PC-9 (cell line): ENCODE measurements around the gene IRF9. TPM values are rescaled to one million over a fixed set of nuclear protein-coding genes. Genes with fewer than 3 reads are reported as not detected.
A peak's percentile ranks its signal among the peaks of the same experiment; 100 is the strongest.

Experiments used
- BruUV-seq: library from RNA; stranded (reverse); fragments of 400-500 nt; replicated peaks from 2 replicates; lab custom pipeline; 2021; lab: Mats Ljungman, UMichigan
- CTCF ChIA-PET: fragments of 300-600 bp; sonication (Branson Sonifier 250); formaldehyde crosslinking; loops from one replicate; lab custom pipeline; 2022; ENCODE audit warnings: antibody characterized with exemption; lab: Charles Lee
- POLR2A ChIA-PET: fragments of 300-600 bp; sonication (Branson Sonifier 250); formaldehyde crosslinking; loops from one replicate; lab custom pipeline; 2022; ENCODE audit warnings: antibody characterized with exemption; ENCODE audit not compliant: unreplicated experiment; lab: Charles Lee
- DNase-seq, 2 experiments: peaks; one replicate each; pipeline versions ENCODE4 v3.0.0 to v3.0.0-alpha.2; 2015 to 2022; ENCODE audit warnings: mixed read lengths in 1 of 2
- H2AFZ ChIP-seq: fragments of 200-600 bp; sonication (generic); 2 replicates; pipeline ENCODE4 v1.8.1; 2017; ENCODE audit warnings: antibody characterized with exemption
- H3F3A ChIP-seq: fragments of 200-600 bp; sonication (generic); 2 replicates; pipeline ENCODE4 v1.8.1; 2017; ENCODE audit warnings: antibody characterized with exemption, mild to moderate bottlenecking, low read depth; ENCODE audit not compliant: insufficient read depth
- H3K27ac ChIP-seq: fragments of 200-600 bp; sonication (generic); 2 replicates; pipeline ENCODE4 v1.6.1; 2016; ENCODE audit warnings: mixed run types
- H3K27me3 ChIP-seq: fragments of 200-600 bp; sonication (generic); 2 replicates; pipeline ENCODE4 v1.6.1; 2016; ENCODE audit warnings: low read depth, mixed run types; ENCODE audit not compliant: insufficient read depth
- H3K36me3 ChIP-seq: fragments of 200-600 bp; sonication (generic); 2 replicates; pipeline ENCODE4 v1.6.1; 2016; ENCODE audit warnings: low read depth, mixed run types
- H3K4me1 ChIP-seq: fragments of 200-600 bp; sonication (generic); replicated peaks from 2 replicates; pipeline ENCODE4 v1.6.1; 2016; ENCODE audit warnings: mixed run types; ENCODE audit not compliant: insufficient read depth
- H3K4me2 ChIP-seq: fragments of 200-600 bp; sonication (generic); 2 replicates; pipeline ENCODE4 v1.6.1; 2017; ENCODE audit warnings: mixed run types
- H3K4me3 ChIP-seq: fragments of 200-600 bp; sonication (generic); 2 replicates; pipeline ENCODE4 v1.6.1; 2016; ENCODE audit warnings: mixed run types
- H3K79me2 ChIP-seq: fragments of 200-600 bp; sonication (generic); 2 replicates; pipeline ENCODE4 v1.6.1; 2017; ENCODE audit warnings: low read depth, mixed run types
- H3K9me2 ChIP-seq: fragments of 200-600 bp; sonication (generic); 2 replicates; pipeline ENCODE4 v1.8.1; 2017; ENCODE audit warnings: mild to moderate bottlenecking; ENCODE audit not compliant: insufficient read depth
- H3K9me3 ChIP-seq: fragments of 200-600 bp; sonication (generic); 2 replicates; pipeline ENCODE4 v1.8.1; 2016; ENCODE audit warnings: low read depth; ENCODE audit not compliant: insufficient read depth
- H4K20me1 ChIP-seq: fragments of 200-600 bp; sonication (generic); 2 replicates; pipeline ENCODE4 v1.8.1; 2017; ENCODE audit not compliant: insufficient read depth
- EZH2 ChIP-seq: fragments of 200-600 bp; sonication (generic); IDR thresholded peaks from 2 replicates; pipeline ENCODE4 v1.8.0; 2017; ENCODE audit warnings: antibody characterized with exemption, low read depth
- intact Hi-C: fragments of 100-400 bp; cut with micrococcal nuclease; formaldehyde crosslinking; loops from one replicate; pipeline ENCODE4 v1.10.0; 2022; ENCODE audit not compliant: unreplicated experiment
- total RNA-seq: library from RNA; stranded (reverse); gene quantifications from 2 replicates; pipeline ENCODE4 v1.2.3, GENCODE V29; 2021
- TF ChIP-seq, protein P1 (sequence below): fragments of 200-600 bp; sonication (generic); conservative IDR thresholded peaks from 2 replicates; pipeline ENCODE4 v1.6.1; 2017; ENCODE audit warnings: mixed run types, antibody characterized with exemption, mild to moderate bottlenecking, moderate library complexity

Gene IRF9
- total RNA-seq, 1 experiment from 2014 or later: 21.4 TPM

- no peak overlapping the region for H3K27ac ChIP-seq
- no peaks in the 10 kb centered on the region for H3K9me3 ChIP-seq
- peaks cover 20% of the 10 kb centered on the region for H3K4me1 ChIP-seq
- intact Hi-C loops: no loop called here
- H3K9me2 ChIP-seq: no peaks in the 10 kb centered on the region
- no peak for DNase-seq
- peaks cover 14% of the 10 kb centered on the region for H3F3A ChIP-seq
- no peak overlapping the region; the same call in 1 of the 2 replicates for H3K4me2 ChIP-seq
- H3K4me3 ChIP-seq: no peak overlapping the region
- no peak overlapping the region for H2AFZ ChIP-seq
- POLR2A ChIA-PET: interaction anchor here (0.6 to 0.8 kb wide), 3 partner anchors 8 to 294 kb away, joined by 4 to 5 read pairs (median 5); partner anchors contain the start of gene TM9SF1
- H4K20me1 ChIP-seq: no peaks in the 10 kb centered on the region
- no peak for TF ChIP-seq EZH2
- TF ChIP-seq, protein P1, sequence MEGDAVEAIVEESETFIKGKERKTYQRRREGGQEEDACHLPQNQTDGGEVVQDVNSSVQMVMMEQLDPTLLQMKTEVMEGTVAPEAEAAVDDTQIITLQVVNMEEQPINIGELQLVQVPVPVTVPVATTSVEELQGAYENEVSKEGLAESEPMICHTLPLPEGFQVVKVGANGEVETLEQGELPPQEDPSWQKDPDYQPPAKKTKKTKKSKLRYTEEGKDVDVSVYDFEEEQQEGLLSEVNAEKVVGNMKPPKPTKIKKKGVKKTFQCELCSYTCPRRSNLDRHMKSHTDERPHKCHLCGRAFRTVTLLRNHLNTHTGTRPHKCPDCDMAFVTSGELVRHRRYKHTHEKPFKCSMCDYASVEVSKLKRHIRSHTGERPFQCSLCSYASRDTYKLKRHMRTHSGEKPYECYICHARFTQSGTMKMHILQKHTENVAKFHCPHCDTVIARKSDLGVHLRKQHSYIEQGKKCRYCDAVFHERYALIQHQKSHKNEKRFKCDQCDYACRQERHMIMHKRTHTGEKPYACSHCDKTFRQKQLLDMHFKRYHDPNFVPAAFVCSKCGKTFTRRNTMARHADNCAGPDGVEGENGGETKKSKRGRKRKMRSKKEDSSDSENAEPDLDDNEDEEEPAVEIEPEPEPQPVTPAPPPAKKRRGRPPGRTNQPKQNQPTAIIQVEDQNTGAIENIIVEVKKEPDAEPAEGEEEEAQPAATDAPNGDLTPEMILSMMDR: no peak
- H3K79me2 ChIP-seq: peaks cover 21% of the 10 kb centered on the region
- no peaks in the 10 kb centered on the region for H3K36me3 ChIP-seq
- no peaks in the 10 kb centered on the region for H3K27me3 ChIP-seq
- BruUV-seq: no TSS peak
- CTCF ChIA-PET: no interaction called here
Measured at GRCh38 chr14:24137529-24138395, 23.3 kb upstream of the IRF9 start.

DNA sequence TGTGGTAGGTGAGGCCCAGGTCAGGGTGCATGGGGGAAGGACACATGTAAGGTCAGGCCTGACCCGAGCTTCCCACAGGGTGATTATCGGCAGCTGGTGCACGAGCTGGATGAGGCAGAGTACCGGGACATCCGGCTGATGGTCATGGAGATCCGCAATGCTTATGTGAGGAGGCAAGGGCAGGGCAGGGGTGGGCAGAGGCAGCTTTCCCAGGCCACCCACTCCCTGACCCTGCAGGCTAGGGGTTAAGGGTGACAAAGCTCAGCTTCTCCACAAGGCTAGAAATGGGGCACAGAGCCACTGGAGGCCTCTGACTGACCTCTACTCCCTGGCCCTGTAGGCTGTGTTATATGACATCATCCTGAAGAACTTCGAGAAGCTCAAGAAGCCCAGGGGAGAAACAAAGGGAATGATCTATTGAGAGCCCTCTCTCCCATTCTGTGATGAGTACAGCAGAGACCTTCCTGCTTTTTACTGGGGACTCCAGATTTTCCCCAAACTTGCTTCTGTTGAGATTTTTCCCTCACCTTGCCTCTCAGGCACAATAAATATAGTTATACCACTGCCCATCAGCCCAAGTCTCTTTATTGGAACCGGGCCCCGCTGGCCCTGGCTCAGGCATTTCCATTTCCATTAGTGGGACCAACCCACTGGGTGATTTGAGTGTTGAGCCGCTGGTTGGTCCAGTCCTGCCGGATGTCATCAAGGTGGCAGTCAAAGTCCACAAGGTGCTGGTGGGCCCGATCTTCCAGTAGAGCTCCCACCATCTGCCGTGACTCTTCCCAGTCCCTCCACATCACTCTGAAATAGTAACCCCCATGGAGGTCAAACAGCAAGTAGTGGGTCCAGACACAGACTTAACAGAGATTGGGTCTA, 22.4 kb upstream of the IRF9 start:
- no peak overlapping the region for H3K4me3 ChIP-seq
- H3K9me2 ChIP-seq: no peaks in the 10 kb centered on the region
- no peaks in the 10 kb centered on the region for H3K9me3 ChIP-seq
- ChIA-PET CTCF (no interaction called here), POLR2A (no interaction called here)
- H3K27ac ChIP-seq: no peak overlapping the region
- peaks cover 21% of the 10 kb centered on the region for H3K79me2 ChIP-seq
- H3K4me2 ChIP-seq: peak overlapping the region; percentile 85; the same call in 1 of the 2 replicates
- intact Hi-C loops: no loop called here
- H4K20me1 ChIP-seq: no peaks in the 10 kb centered on the region
- no peak for DNase-seq
- no peaks in the 10 kb centered on the region for H3K27me3 ChIP-seq
- H2AFZ ChIP-seq: no peak overlapping the region
- peaks cover 14% of the 10 kb centered on the region for H3F3A ChIP-seq
- no peaks in the 10 kb centered on the region for H3K36me3 ChIP-seq
- TF ChIP-seq EZH2: no peak
- TF ChIP-seq, protein P1: no peak
- peaks cover 20% of the 10 kb centered on the region for H3K4me1 ChIP-seq
- no TSS peak for BruUV-seq

- ChIA-PET POLR2A (no interaction called here), CTCF (no interaction called here)
- no peak overlapping the region for H3K27ac ChIP-seq
- peak overlapping the region; percentile 85 for H3K4me2 ChIP-seq
- DNase-seq: no peak
- no peaks in the 10 kb centered on the region for H3K36me3 ChIP-seq
- intact Hi-C loops: no loop called here
- H3K9me2 ChIP-seq: no peaks in the 10 kb centered on the region
- H3K9me3 ChIP-seq: no peaks in the 10 kb centered on the region
- H3F3A ChIP-seq: peaks cover 14% of the 10 kb centered on the region
- H4K20me1 ChIP-seq: no peaks in the 10 kb centered on the region
- H3K4me1 ChIP-seq: peaks cover 20% of the 10 kb centered on the region
- H2AFZ ChIP-seq: no peak overlapping the region
- peak overlapping the region; percentile 74; the same call in 1 of the 2 replicates for H3K4me3 ChIP-seq
- no peak for TF ChIP-seq EZH2
- TF ChIP-seq, protein P1: no peak
- H3K79me2 ChIP-seq: peaks cover 21% of the 10 kb centered on the region
- H3K27me3 ChIP-seq: no peaks in the 10 kb centered on the region
- BruUV-seq: no TSS peak
Measured at GRCh38 chr14:24139272-24139934, 21.7 kb upstream of the IRF9 start.
